GM19468 (cell line): ENCODE measurements around the gene CUBN.

ENCODE experiments used
- ATAC-seq: cut with Tn5 transposase; IDR thresholded peaks from one replicate; pipeline ENCODE4 v1.9.1; 2021; ENCODE audit warnings: mild to moderate bottlenecking, moderate library complexity, moderate number of reproducible peaks; ENCODE audit not compliant: unreplicated experiment; ENCODE audit errors: extremely low read depth

CUBN gene

GRCh38 chr10:16942381-16943078 lies 187.1 kb downstream of the CUBN start:
- no peak for ATAC-seq

DNA sequence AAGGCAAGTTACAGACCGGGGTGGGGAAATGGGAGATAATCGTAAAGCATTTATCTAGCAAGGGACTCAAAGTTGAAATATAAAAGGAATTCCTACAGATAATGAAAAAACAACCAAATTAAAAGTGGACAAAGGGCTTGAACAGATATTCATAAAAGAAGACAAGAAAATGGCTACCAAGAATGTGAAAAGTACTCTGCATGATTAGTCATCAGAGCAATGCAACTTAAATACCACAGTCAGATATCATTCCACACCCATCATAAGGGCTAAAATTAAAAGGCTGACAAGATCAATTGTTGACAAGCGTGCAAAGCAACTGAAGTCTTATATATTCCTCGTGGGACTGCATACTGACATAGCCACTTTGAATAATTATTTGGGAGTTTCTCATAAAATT lies 187.7 kb downstream of the CUBN start:
- ATAC-seq = no peak

GRCh38 chr10:16941067-16941466 lies 188.5 kb downstream of the CUBN start:
- ATAC-seq = no peak

- no peak for ATAC-seq
These were observed 190.7 kb downstream of the CUBN start for GRCh38 chr10:16938952-16939351.

- ATAC-seq = no peak
These were observed 195.2 kb downstream of the CUBN start for GRCh38 chr10:16934461-16934860.

DNA sequence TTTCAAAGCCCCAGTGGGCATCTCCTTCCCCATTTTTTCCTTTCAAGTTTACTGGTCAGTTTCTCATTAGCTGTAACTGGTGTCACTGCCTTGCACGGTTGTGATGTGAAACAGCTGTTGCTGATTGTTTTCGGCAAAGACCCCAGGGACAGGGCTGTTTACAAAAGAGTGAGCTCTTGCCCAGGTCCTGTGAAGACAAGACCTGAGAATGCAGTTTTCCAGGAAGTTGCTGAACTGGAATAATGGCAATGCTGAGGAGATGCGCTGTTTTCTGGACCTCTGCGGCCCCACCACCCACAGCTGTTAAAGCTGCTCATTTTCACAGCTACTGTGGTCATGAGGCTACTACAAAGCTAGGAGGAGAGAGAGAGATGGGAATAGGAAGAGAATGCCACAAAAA lies 195.8 kb downstream of the CUBN start:
- ATAC-seq = no peak

DNA sequence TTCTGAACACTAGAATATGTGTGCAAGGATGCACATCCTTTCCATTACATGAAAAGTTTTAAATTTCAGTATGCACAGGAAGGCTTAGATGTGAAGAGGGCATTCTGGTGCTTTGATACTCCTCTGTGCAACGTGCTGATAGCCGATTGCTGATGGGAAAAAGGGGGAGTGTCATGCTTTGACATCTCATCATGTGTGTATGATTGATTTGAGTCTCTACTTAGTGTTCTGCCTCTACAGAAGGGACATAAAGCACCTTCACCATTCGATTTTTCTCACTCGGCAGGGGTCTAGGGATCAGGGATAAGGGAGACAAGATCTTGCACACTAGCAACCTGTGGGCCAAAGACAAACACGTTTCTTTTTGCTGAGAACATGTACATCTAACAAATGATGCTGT lies 197.7 kb downstream of the CUBN start:
- no peak for ATAC-seq

DNA sequence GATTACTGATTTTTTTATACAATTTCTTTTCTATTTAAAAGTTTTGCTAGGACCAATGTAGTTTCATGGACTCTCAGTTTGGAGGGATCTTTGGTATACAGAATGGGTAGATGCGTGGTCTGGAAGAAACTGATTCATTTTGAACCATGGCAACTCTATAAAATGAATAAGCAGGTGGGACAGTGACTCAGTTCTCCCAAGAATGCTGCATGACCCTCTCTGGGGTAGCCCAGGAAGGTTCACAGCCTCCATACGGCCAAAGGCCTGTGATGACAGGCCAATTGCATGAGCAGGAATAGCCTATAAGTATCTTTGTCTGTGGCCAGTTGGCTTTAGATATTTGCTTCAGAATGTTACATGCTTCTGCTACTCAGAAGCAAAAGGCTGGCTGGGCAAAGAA lies 199.1 kb downstream of the CUBN start:
- no peak for ATAC-seq

DNA sequence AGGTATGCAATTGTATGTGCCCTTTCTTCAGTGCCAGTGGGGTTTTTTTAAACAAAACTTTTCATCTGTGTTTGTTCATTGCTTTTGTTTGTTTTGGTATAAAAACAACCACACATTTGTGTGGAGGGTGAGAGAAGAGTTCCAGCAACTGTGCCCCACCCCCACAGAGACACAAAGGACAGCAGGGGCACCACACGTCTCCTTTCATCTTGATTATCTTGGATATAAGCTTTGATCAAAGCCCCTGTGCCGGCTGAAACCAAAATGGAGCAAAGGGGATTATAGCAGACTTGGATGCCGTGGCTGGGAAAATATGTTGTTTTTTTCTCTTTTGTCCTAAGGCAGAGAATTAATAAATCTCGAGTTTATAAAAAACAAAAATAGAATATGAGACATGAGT lies 200.5 kb downstream of the CUBN start:
- ATAC-seq = no peak

GRCh38 chr10:16927546-16927945 lies 202.1 kb downstream of the CUBN start:
- ATAC-seq = no peak

- ATAC-seq = no peak
These were observed 205.9 kb downstream of the CUBN start for GRCh38 chr10:16923726-16924125.

- ATAC-seq = no peak
These were observed 206.3 kb downstream of the CUBN start for GRCh38 chr10:16923309-16923708.

- ATAC-seq = no peak
These were observed 210.3 kb downstream of the CUBN start for GRCh38 chr10:16919121-16919982.

GRCh38 chr10:16916496-16916895 lies 213.1 kb downstream of the CUBN start:
- ATAC-seq = no peak

DNA sequence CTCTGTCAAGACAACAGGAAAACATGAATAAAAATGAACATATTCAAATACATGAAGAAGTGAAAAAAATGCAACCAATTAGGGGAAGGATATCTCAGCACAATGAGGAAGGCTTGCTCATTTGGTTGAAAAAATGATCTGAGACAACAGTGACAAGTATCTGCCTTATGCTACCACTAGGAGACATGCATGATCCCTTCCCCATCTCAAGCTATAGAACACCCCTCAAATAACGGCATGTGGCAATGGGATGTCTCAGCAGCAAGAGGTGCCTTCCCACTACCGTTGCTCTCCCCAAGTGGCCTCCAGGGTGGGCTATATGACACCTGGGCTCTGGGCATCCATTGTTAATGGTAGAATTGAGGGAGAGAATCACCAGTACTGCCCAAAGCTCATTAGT lies 214.3 kb downstream of the CUBN start:
- no peak for ATAC-seq

GRCh38 chr10:16913266-16913665 lies 216.3 kb downstream of the CUBN start:
- no peak for ATAC-seq

GRCh38 chr10:16910793-16911164 lies 218.8 kb downstream of the CUBN start:
- ATAC-seq = no peak

- no peak for ATAC-seq
These were observed 219.4 kb downstream of the CUBN start for GRCh38 chr10:16909961-16910792.

- ATAC-seq = no peak
These were observed 220.3 kb downstream of the CUBN start for GRCh38 chr10:16909271-16909767.

DNA sequence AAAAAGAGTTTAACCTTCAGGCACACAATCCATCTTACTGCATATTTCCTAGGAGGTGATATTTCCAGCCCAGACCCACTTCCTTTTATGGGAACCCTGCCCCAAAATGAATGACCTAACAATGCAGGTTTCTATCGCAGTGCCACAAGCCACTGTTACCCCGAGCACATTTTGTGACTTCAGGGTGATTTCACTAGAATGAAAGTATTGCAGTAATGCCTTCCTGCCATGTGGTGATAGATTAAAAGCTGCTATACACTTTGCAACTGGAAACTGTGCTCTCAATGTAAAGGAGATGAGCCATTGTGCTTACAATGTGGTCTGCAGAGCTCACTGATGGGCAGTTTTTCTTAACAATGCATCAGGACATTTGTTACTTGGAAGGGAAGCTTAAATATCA lies 221.9 kb downstream of the CUBN start:
- ATAC-seq = no peak

DNA sequence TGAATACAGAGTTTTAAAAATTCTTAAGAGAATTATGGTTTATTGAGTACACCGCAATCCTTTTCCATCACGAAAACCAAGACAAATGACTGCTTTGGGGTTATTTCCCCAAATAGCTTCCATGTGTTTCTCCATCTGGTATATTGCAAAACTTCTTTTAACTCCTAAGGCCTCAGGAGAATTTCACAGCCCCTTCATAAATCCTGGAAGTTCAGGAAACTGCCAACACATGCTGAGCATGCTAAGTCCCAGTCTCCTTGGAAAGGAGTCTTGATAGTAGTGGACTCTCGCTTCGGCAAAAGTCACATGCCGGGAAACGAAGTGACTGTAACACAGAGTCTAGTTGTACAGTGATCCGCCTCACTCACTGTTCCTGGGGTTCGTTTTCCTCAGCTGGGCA lies 224.3 kb downstream of the CUBN start:
- ATAC-seq = no peak
